ENCODE measurements around the gene EFCC1. TPM values are rescaled to one million over a fixed set of nuclear protein-coding genes. Genes with fewer than 3 reads are reported as not detected.

Gene EFCC1
- total RNA-seq (0.11 TPM in 1 of 2 replicates, not detected in the other), polyA plus RNA-seq (0.07 TPM in 1 of 2 replicates, not detected in the other)

- Histone ChIP-seq H3K27me3 (peaks cover 92% of the 10 kb centered on the region), H3K36me3 (no peaks in the 10 kb centered on the region), H3K27ac (no peak within 1 kb of the TSS), H3K4me3 (peak within 1 kb of the TSS; percentile 37), H3K9me3 (ENCODE audit: low read depth) (no peaks in the 10 kb centered on the region), H3K4me1 (ENCODE audit: low read depth) (no peaks in the 10 kb centered on the region)
- no peak for TF ChIP-seq CTCF (IDR thresholded peaks at IDR 0.05; ENCODE audit: low read depth, low read length)
- peak; percentile 55 for DNase-seq (ENCODE audit: low read depth in 1 of 2, low spot score in 1 of 2)
Measured at GRCh38 chr3:129001101-129001805, at the start of gene EFCC1. TSS of gene EFCC1 (plus strand) at chr3:129001304. CDS start at chr3:129001629, 325 bp downstream.

GRCh38 chr3:128956440-128956839, 44.7 kb upstream of the EFCC1 start:
- H3K27me3 ChIP-seq = no peaks in the 10 kb centered on the region
- H3K4me1 ChIP-seq (ENCODE audit: low read depth) = no peaks in the 10 kb centered on the region
- no peak for DNase-seq (ENCODE audit: low read depth in 1 of 2, low spot score in 1 of 2)
- no peak for TF ChIP-seq CTCF (IDR thresholded peaks at IDR 0.05; ENCODE audit: low read depth, low read length)
- H3K9me3 ChIP-seq (ENCODE audit: low read depth) = no peaks in the 10 kb centered on the region
- H3K36me3 ChIP-seq = no peaks in the 10 kb centered on the region
- no peak overlapping the region for H3K27ac ChIP-seq
- no peak overlapping the region for H3K4me3 ChIP-seq

GRCh38 chr3:128965280-128965679, 35.8 kb upstream of the EFCC1 start:
- no peak for TF ChIP-seq CTCF (IDR thresholded peaks at IDR 0.05; ENCODE audit: low read depth, low read length)
- Histone ChIP-seq H3K27me3 (no peaks in the 10 kb centered on the region), H3K36me3 (no peaks in the 10 kb centered on the region), H3K4me1 (ENCODE audit: low read depth) (no peaks in the 10 kb centered on the region), H3K9me3 (ENCODE audit: low read depth) (no peaks in the 10 kb centered on the region), H3K4me3 (no peak overlapping the region), H3K27ac (no peak overlapping the region)
- DNase-seq (ENCODE audit: low read depth in 1 of 2, low spot score in 1 of 2) = no peak

GRCh38 chr3:128965818-128966217, 35.3 kb upstream of the EFCC1 start:
- H3K9me3 ChIP-seq (ENCODE audit: low read depth) = no peaks in the 10 kb centered on the region
- peaks cover under 1% of the 10 kb centered on the region for H3K4me1 ChIP-seq (ENCODE audit: low read depth)
- no peak overlapping the region for H3K27ac ChIP-seq
- H3K27me3 ChIP-seq = no peaks in the 10 kb centered on the region
- TF ChIP-seq CTCF (IDR thresholded peaks at IDR 0.05; ENCODE audit: low read depth, low read length) = no peak
- no peak overlapping the region for H3K4me3 ChIP-seq
- DNase-seq (ENCODE audit: low read depth in 1 of 2, low spot score in 1 of 2) = no peak
- no peaks in the 10 kb centered on the region for H3K36me3 ChIP-seq

- Histone ChIP-seq H3K4me3 (no peak overlapping the region), H3K27me3 (no peaks in the 10 kb centered on the region), H3K36me3 (no peaks in the 10 kb centered on the region), H3K4me1 (ENCODE audit: low read depth) (peaks cover 12% of the 10 kb centered on the region), H3K9me3 (ENCODE audit: low read depth) (no peaks in the 10 kb centered on the region), H3K27ac (no peak overlapping the region)
- no peak for TF ChIP-seq CTCF (IDR thresholded peaks at IDR 0.05; ENCODE audit: low read depth, low read length)
- DNase-seq (ENCODE audit: low read depth in 1 of 2, low spot score in 1 of 2) = no peak
Measured at GRCh38 chr3:128967748-128968355, 33.3 kb upstream of the EFCC1 start.

Measured in cardiac muscle cell (in vitro differentiated cells and primary cell).